ENCODE data around the gene PLN.

PLN gene

GRCh38 chr6:118606858-118607257 is 58.8 kb downstream of the PLN start:
- TF ChIP-seq POLR2AphosphoS5 (IDR thresholded peaks at IDR 0.05; ENCODE audit: low read depth, low read length) (no peak), POLR2A (IDR thresholded peaks at IDR 0.05; ENCODE audit: low read depth, low read length) (no peak), TAF1 (IDR thresholded peaks at IDR 0.05; ENCODE audit: borderline replicate concordance, low read depth, low read length) (no peak)
- FAIRE-seq (no peak), DNase-seq (ENCODE audit: insufficient read length) (no peak)
